GM18907 (cell line): Measurements from ENCODE around the gene COL5A2.

Source experiments
- ATAC-seq: cut with Tn5 transposase; IDR thresholded peaks from one replicate; pipeline ENCODE4 v1.9.1; 2021; ENCODE audit warnings: mild to moderate bottlenecking, moderate library complexity; ENCODE audit not compliant: unreplicated experiment

Gene COL5A2

GRCh38 chr2:189178726-189179569, 613 bp downstream of the COL5A2 start:
- ATAC-seq = no peak

GRCh38 chr2:189178054-189178453, 1.5 kb downstream of the COL5A2 start:
- ATAC-seq = no peak

GRCh38 chr2:189177251-189177840, 2.2 kb downstream of the COL5A2 start:
- ATAC-seq = no peak

GRCh38 chr2:189176516-189176915, 3.0 kb downstream of the COL5A2 start:
- ATAC-seq = no peak

GRCh38 chr2:189175869-189176433, 3.6 kb downstream of the COL5A2 start:
- no peak for ATAC-seq

GRCh38 chr2:189171956-189172609, 7.5 kb downstream of the COL5A2 start:
- ATAC-seq = no peak

GRCh38 chr2:189168856-189169499, 10.6 kb downstream of the COL5A2 start:
- ATAC-seq = no peak

- ATAC-seq = no peak
Observed at GRCh38 chr2:189165656-189166380, 13.7 kb downstream of the COL5A2 start.

GRCh38 chr2:189164746-189165145, 14.8 kb downstream of the COL5A2 start:
- ATAC-seq = no peak

- no peak for ATAC-seq
Observed at GRCh38 chr2:189163889-189164288, 15.7 kb downstream of the COL5A2 start.

GRCh38 chr2:189162566-189162965, 17.0 kb downstream of the COL5A2 start:
- ATAC-seq = no peak

- no peak for ATAC-seq
Observed at GRCh38 chr2:189161894-189162293, 17.7 kb downstream of the COL5A2 start.

- ATAC-seq = no peak
Observed at GRCh38 chr2:189159717-189160116, 19.8 kb downstream of the COL5A2 start.

- no peak for ATAC-seq
Observed at GRCh38 chr2:189159273-189159672, 20.3 kb downstream of the COL5A2 start.

- ATAC-seq = no peak
Observed at GRCh38 chr2:189157939-189158338, 21.6 kb downstream of the COL5A2 start.

GRCh38 chr2:189157456-189157855, 22.1 kb downstream of the COL5A2 start:
- ATAC-seq = no peak

- no peak for ATAC-seq
Observed at GRCh38 chr2:189155795-189156194, 23.8 kb downstream of the COL5A2 start.

GRCh38 chr2:189153619-189154018, 25.9 kb downstream of the COL5A2 start:
- no peak for ATAC-seq

- no peak for ATAC-seq
Observed at GRCh38 chr2:189152483-189152882, 27.1 kb downstream of the COL5A2 start.

GRCh38 chr2:189151906-189152305, 27.7 kb downstream of the COL5A2 start:
- no peak for ATAC-seq
